ENCODE measurements around the gene H6PD. TPM values are rescaled to one million over a fixed set of nuclear protein-coding genes. Genes with fewer than 3 reads are reported as not detected.

H6PD gene
- total and polyA plus RNA-seq, 2 donors (not counting 3 experiments of a cell fraction or from before 2014, with no cell fraction given) = 24.5 to 29.0 TPM

GRCh38 chr1:9297831-9298230 lies 63.3 kb downstream of the H6PD start:
- ChIA-PET CTCF (interaction anchor here (1.4 to 1.8 kb wide), 4 partner anchors 9 to 193 kb away, joined by 4 to 6 read pairs (median 4); no protein-coding TSS in a partner anchor), POLR2A (no interaction called here)
- Histone ChIP-seq H3K79me2 (ENCODE audit: control insufficient read depth, insufficient read depth, low read length) (peaks cover 91% of the 10 kb centered on the region), H3K9me1 (replicated peaks; ENCODE audit: control insufficient read depth, extremely low read depth, insufficient read depth, low read length) (no peaks in the 10 kb centered on the region), H3K36me3 (ENCODE audit: control insufficient read depth in 2 of 2, extremely low read depth in 1 of 2, insufficient read depth in 2 of 2, low read length in 2 of 2) (peaks cover 0 to 8% of the 10 kb centered on the region in 2 experiments), H3K27me3 (ENCODE audit: control insufficient read depth in 2 of 2, insufficient read depth in 2 of 2, low read length in 2 of 2) (no peaks in the 10 kb centered on the region), H3K4me3 (replicated peaks in 1 of 3; ENCODE audit: insufficient read depth in 1 of 3, low read depth in 1 of 3, low read length in 3 of 3) (no peak overlapping the region), H3K27ac (ENCODE audit: insufficient read depth, low read depth, low read length) (no peak overlapping the region), H4K20me1 (replicated peaks; ENCODE audit: control insufficient read depth, extremely low read depth, insufficient read depth, low read length) (no peaks in the 10 kb centered on the region), H3K9ac (replicated peaks; ENCODE audit: extremely low read depth, insufficient read depth, low read length) (no peak overlapping the region), H3K4me2 (ENCODE audit: insufficient read depth, low read length) (no peak overlapping the region), H3K9me3 (replicated peaks; ENCODE audit: control insufficient read depth, insufficient read depth, low read length) (no peaks in the 10 kb centered on the region), H3K4me1 (ENCODE audit: control insufficient read depth, extremely low read depth, insufficient read depth, low read length) (peaks cover 21% of the 10 kb centered on the region), H2AFZ (ENCODE audit: low read depth, low read length) (no peak overlapping the region)
- DNase-seq (ENCODE audit: low read depth, low spot score) (no peak), FAIRE-seq (no peak)
- intact Hi-C loops (cut with micrococcal nuclease) = no loop called here
- BruUV-seq (replicated peaks) = no TSS peak
- TF ChIP-seq POLR2AphosphoS5 (IDR thresholded peaks at IDR 0.05; ENCODE audit: insufficient read depth, low read depth, low read length) = no peak
- TF ChIP-seq POLR2A (IDR thresholded peaks at IDR 0.05; ENCODE audit: low read depth, low read length) = no peak
- TF ChIP-seq GATA2 (IDR thresholded peaks at IDR 0.05; ENCODE audit: insufficient read depth, insufficient read length, low read depth, low read length) = no peak
- TF ChIP-seq EZH2 (IDR thresholded peaks at IDR 0.05; ENCODE audit: borderline replicate concordance, low read depth, low read length, severe bottlenecking) = no peak
- no peak for TF ChIP-seq MYC (IDR thresholded peaks at IDR 0.05; ENCODE audit: low read depth, low read length)
- no peak for TF ChIP-seq FOS (IDR thresholded peaks at IDR 0.05; ENCODE audit: borderline replicate concordance, insufficient read depth, low read length)
- no peak for TF ChIP-seq JUN (IDR thresholded peaks at IDR 0.05; ENCODE audit: borderline replicate concordance, insufficient read depth, insufficient read length, low read depth)
- TF ChIP-seq, protein P1, sequence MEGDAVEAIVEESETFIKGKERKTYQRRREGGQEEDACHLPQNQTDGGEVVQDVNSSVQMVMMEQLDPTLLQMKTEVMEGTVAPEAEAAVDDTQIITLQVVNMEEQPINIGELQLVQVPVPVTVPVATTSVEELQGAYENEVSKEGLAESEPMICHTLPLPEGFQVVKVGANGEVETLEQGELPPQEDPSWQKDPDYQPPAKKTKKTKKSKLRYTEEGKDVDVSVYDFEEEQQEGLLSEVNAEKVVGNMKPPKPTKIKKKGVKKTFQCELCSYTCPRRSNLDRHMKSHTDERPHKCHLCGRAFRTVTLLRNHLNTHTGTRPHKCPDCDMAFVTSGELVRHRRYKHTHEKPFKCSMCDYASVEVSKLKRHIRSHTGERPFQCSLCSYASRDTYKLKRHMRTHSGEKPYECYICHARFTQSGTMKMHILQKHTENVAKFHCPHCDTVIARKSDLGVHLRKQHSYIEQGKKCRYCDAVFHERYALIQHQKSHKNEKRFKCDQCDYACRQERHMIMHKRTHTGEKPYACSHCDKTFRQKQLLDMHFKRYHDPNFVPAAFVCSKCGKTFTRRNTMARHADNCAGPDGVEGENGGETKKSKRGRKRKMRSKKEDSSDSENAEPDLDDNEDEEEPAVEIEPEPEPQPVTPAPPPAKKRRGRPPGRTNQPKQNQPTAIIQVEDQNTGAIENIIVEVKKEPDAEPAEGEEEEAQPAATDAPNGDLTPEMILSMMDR (IDR thresholded peaks at IDR 0.05; ENCODE audit: extremely low read depth in 1 of 2, insufficient read depth in 1 of 2, low read depth in 1 of 2, low read length in 2 of 2) = no peak
- dilution Hi-C loops (cut with MboI; ENCODE audit: extremely low pct_ligation_motif_present, low sequenced_read_pairs) = no loop called here
